Measurements from ENCODE around the gene PTPRN2. TPM values are rescaled to one million over a fixed set of nuclear protein-coding genes. Genes with fewer than 3 reads are reported as not detected.
A peak's percentile ranks its signal among the peaks of the same experiment; 100 is the strongest.

The PTPRN2 gene
- total and polyA plus RNA-seq, 2 of the 13 experiments (the other 11 are each of a cell fraction or from before 2014, with no cell fraction given) = 2.5 to 24.2 TPM

DNA sequence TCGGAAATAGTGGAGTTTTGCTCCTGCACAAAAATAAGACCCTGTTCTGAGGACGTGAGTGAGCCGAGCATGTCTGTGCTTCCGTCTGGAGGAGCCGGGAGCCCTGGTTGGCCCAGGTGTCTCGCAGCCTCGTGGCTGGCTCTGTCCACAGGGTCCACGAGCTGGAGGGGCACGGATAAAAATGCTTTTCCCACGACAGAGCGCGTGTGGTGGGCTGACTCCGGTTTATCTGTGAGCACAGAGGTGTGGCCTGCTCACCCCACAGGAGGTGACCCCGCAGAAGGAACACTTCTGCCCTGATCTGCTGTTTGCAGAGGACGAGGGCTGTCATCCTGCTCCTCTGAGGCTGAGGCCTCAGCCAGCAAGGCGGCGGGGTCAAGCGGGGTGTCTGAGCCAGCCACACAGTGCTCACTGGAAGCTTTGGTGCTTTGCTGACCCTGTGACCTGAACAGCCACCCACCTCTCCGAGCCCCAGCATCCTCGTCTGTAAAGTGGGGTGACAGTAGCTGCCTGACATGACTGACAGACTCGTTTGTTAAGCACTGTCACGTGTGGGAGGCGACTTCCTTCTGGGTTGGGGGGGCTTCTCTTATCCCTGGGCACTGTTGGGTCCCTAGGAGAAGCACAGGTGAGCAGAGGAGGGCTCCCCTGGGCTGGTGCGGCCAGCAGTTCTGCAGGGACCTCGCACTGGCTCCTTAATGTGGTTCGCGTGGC, 1088.3 kb downstream of the PTPRN2 start:
- BruUV-seq (replicated peaks) = no TSS peak
- intact Hi-C loops (cut with micrococcal nuclease; ENCODE audit: unreplicated experiment) (no loop called here), in situ Hi-C loops (cut with HindIII; ENCODE audit: extremely low pct_ligation_motif_present, low pct_unique_long_range_greater_than_20kb) (no loop called here)
- 20% methylated on average over 15 of the region's 27 CpGs for WGBS (ENCODE audit: low lambda C conversion rate)
- H4K20me1 ChIP-seq (ENCODE audit: insufficient read depth, low read length) = 0 out of 2 replicates have a peak, but pooled peaks cover 3% of the 10 kb centered on the region
- no peak for DNase-seq (ENCODE audit: low spot score)
- ChIA-PET CTCF (ENCODE audit: low intra/inter-chr PET ratio, low total read pairs) (no interaction called here), POLR2A (no interaction called here)
- no peak overlapping the region for H3K27ac ChIP-seq (ENCODE audit: extremely low read length, insufficient read depth, low read length)
- no peaks in the 10 kb centered on the region for H3K79me2 ChIP-seq (ENCODE audit: insufficient read depth, low read length)
- FAIRE-seq = no peak
- H2AFZ ChIP-seq (ENCODE audit: low read length) = no peak overlapping the region
- H3K4me3 ChIP-seq (replicated peaks in 1 of 3; ENCODE audit: insufficient read depth in 1 of 3, low read depth in 2 of 3, low read length in 3 of 3) = no peak overlapping the region
- H3K9me3 ChIP-seq (ENCODE audit: low read length) = no peaks in the 10 kb centered on the region
- H3K9ac ChIP-seq (ENCODE audit: insufficient read depth, low read depth, low read length) = no peak overlapping the region
- no peak overlapping the region for H3K4me2 ChIP-seq (ENCODE audit: low read depth, low read length)
- H3K27me3 ChIP-seq (ENCODE audit: control insufficient read depth in 1 of 2, insufficient read depth in 2 of 2, low read length in 2 of 2) = peaks cover 6 to 56% of the 10 kb centered on the region in 2 experiments; a peak in 4 of 5 replicates
- H3K4me1 ChIP-seq (ENCODE audit: insufficient read depth, low read length) = no peaks in the 10 kb centered on the region
- ATAC-seq = peak; percentile 25
- no peak for TF ChIP-seq RFXANK (CRISPR knock-in tag; IDR thresholded peaks at IDR 0.05)
- no peak for TF ChIP-seq ZNF276 (CRISPR knock-in tag; IDR thresholded peaks at IDR 0.05; ENCODE audit: low read depth)
- no peak for TF ChIP-seq ZNF10 (CRISPR knock-in tag; IDR thresholded peaks at IDR 0.05; ENCODE audit: borderline replicate concordance, low read depth)
- no peak for TF ChIP-seq ZNF543 (CRISPR knock-in tag; IDR thresholded peaks at IDR 0.05)
- TF ChIP-seq ZNF34 (CRISPR knock-in tag; IDR thresholded peaks at IDR 0.05; ENCODE audit: borderline replicate concordance) = no peak
- TF ChIP-seq HOXA7 (CRISPR knock-in tag; IDR thresholded peaks at IDR 0.05) = no peak
- TF ChIP-seq ZBTB7B (CRISPR knock-in tag; IDR thresholded peaks at IDR 0.05) = no peak
- TF ChIP-seq FOSL1 (CRISPR knock-in tag; IDR thresholded peaks at IDR 0.05; ENCODE audit: borderline replicate concordance) = no peak
- H3K36me3 ChIP-seq (replicated peaks in 1 of 2; ENCODE audit: control insufficient read depth in 1 of 2, insufficient read depth in 2 of 2, low read length in 2 of 2) = no peaks in the 10 kb centered on the region
